ENCODE data around the gene SIGMAR1. TPM values are rescaled to one million over a fixed set of nuclear protein-coding genes. Genes with fewer than 3 reads are reported as not detected.

The SIGMAR1 gene
- total RNA-seq, 2 experiments from 2014 or later: 11.7 to 12.1 TPM

DNA sequence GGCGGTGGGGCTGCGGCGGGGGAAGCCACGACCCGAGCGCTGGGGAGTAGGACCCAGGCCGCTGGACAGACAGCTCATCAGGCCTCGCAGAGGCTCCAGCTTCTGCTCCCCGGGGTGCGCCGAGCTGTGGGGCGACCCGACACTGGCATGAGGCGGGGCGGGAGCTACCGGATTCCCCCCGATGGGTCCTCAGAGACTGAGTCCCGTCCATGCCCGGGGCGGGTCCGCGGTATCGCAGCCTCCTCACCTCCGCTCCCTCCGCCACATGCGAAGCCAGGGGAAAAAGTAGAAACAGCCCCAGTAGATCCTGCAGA lies 27.4 kb upstream of the SIGMAR1 start:
- peak overlapping the region; percentile 64 to 92 for H3K27ac ChIP-seq (ENCODE audit: low read depth in 1 of 2, low read length in 2 of 2)
- DNase-seq (no peak), ATAC-seq (ENCODE audit: poor library complexity) (no peak)
- no peaks in the 10 kb centered on the region for H3K27me3 Mint-ChIP-seq
- H3K4me3 ChIP-seq (ENCODE audit: low read length): peak overlapping the region; percentile 90
- H3K36me3 Mint-ChIP-seq (ENCODE audit: low read depth): peaks cover 63% of the 10 kb centered on the region
- peak overlapping the region; percentile 99 for H3K27ac Mint-ChIP-seq
- TF ChIP-seq, protein P1, sequence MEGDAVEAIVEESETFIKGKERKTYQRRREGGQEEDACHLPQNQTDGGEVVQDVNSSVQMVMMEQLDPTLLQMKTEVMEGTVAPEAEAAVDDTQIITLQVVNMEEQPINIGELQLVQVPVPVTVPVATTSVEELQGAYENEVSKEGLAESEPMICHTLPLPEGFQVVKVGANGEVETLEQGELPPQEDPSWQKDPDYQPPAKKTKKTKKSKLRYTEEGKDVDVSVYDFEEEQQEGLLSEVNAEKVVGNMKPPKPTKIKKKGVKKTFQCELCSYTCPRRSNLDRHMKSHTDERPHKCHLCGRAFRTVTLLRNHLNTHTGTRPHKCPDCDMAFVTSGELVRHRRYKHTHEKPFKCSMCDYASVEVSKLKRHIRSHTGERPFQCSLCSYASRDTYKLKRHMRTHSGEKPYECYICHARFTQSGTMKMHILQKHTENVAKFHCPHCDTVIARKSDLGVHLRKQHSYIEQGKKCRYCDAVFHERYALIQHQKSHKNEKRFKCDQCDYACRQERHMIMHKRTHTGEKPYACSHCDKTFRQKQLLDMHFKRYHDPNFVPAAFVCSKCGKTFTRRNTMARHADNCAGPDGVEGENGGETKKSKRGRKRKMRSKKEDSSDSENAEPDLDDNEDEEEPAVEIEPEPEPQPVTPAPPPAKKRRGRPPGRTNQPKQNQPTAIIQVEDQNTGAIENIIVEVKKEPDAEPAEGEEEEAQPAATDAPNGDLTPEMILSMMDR (IDR thresholded peaks at IDR 0.05): no peak
- peaks cover 22% of the 10 kb centered on the region for H3K36me3 ChIP-seq (ENCODE audit: insufficient read depth, low read length)
- H3K4me1 ChIP-seq (ENCODE audit: insufficient read depth, low read length): peaks cover 60% of the 10 kb centered on the region
- intact Hi-C loops (cut with DNase I, micrococcal nuclease): loop anchor here in 1 of 2 experiments (2.0 to 5.0 kb wide), 4 partner anchors 52 to 437 kb away; partner anchors contain the start of genes DNAI1, DNAJB5, FAM219A and RPP25L
- no peaks in the 10 kb centered on the region for H3K27me3 ChIP-seq (ENCODE audit: control insufficient read depth in 1 of 2, insufficient read depth in 2 of 2, low read length in 2 of 2)
- H3K4me3 Mint-ChIP-seq: peak overlapping the region; percentile 97
- H3K9me3 Mint-ChIP-seq: peaks cover 5% of the 10 kb centered on the region
- peaks cover 3 to 7% of the 10 kb centered on the region in 2 experiments for H3K9me3 ChIP-seq (ENCODE audit: control insufficient read depth in 1 of 2, insufficient read depth in 1 of 2, low read length in 2 of 2)
- peaks cover 52% of the 10 kb centered on the region for H3K4me1 Mint-ChIP-seq (ENCODE audit: low read depth)
- ChIA-PET CTCF (interaction anchor here (0.8 to 6.7 kb wide), 8 partner anchors 17 to 452 kb away, joined by 3 to 57 read pairs (median 5); partner anchors contain the start of genes GALT and SIGMAR1), POLR2A (interaction anchor here (0.6 to 4.7 kb wide), 8 partner anchors 8 to 452 kb away, joined by 3 to 54 read pairs (median 6); partner anchors contain the start of genes DCTN3, GALT and SIGMAR1)

DNA sequence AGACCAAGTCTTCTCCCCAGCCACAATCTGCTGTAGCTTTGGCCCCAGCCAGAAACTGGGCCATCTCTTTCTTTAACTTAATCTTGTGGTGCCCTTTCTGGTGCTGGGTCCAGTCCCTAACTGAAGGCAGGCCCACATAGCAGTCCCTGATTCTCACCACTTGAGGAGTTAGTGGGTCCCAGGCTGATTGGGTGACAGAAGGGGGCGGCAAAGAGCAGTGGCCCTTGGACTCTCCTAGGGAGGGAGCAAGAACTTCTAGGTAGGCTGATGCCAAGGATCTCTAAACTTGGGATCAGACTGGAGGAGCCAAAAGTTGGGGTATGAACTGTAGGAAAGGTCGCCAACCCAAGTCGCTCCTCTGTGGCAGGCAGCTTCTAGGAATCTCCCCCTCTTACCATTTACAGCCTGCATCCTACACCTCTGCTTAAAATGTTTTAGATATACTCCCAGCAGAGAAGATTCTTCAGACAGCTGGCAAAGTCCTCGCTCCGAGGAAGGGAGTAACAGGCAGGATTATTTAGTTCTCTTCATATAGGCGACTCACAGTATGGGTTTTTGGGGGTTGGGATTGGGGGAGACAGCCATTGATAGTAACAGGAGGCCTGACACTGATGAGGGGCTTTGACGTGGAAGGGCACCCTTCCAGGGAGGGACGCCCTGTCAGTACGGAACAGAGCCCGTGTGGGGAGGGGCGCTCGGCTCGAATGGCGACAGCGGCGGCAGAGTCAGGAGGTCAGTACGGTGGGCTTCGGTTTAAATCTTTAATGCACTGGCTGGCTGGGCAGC lies 26.9 kb upstream of the SIGMAR1 start:
- peaks cover 5% of the 10 kb centered on the region for H3K9me3 Mint-ChIP-seq
- peaks cover 66% of the 10 kb centered on the region for H3K4me1 ChIP-seq (ENCODE audit: insufficient read depth, low read length)
- TF ChIP-seq, protein P1 (IDR thresholded peaks at IDR 0.05): peak; percentile 74
- peaks cover 0 to 1% of the 10 kb centered on the region in 2 experiments for H3K9me3 ChIP-seq (ENCODE audit: control insufficient read depth in 1 of 2, insufficient read depth in 1 of 2, low read length in 2 of 2)
- no peaks in the 10 kb centered on the region for H3K27me3 Mint-ChIP-seq
- peaks cover 28% of the 10 kb centered on the region for H3K36me3 ChIP-seq (ENCODE audit: insufficient read depth, low read length)
- no peaks in the 10 kb centered on the region for H3K27me3 ChIP-seq (ENCODE audit: control insufficient read depth in 1 of 2, insufficient read depth in 2 of 2, low read length in 2 of 2)
- intact Hi-C loops (cut with DNase I, micrococcal nuclease): loop anchor here (1.0 to 5.0 kb wide), 8 partner anchors 17 to 438 kb away; partner anchors contain the start of genes RPP25L (in 2 of the 2), DNAI1 (in 1 of the 2), DNAJB5 (in 1 of the 2) and FAM219A (in 1 of the 2)
- POLR2A ChIA-PET: interaction anchor here (0.7 to 4.7 kb wide), 7 partner anchors 8 to 44 kb away, joined by 4 to 54 read pairs (median 6); partner anchors contain the start of genes DCTN3, GALT and SIGMAR1
- peak overlapping the region; percentile 97 for H3K4me3 Mint-ChIP-seq
- peak overlapping the region; percentile 90 for H3K4me3 ChIP-seq (ENCODE audit: low read length)
- DNase-seq: peak; percentile 32 to 88 (median 67)
- peaks cover 52% of the 10 kb centered on the region for H3K4me1 Mint-ChIP-seq (ENCODE audit: low read depth)
- peak overlapping the region; percentile 66 to 92 for H3K27ac ChIP-seq (ENCODE audit: low read depth in 1 of 2, low read length in 2 of 2)
- H3K36me3 Mint-ChIP-seq (ENCODE audit: low read depth): peaks cover 60% of the 10 kb centered on the region
- CTCF ChIA-PET: interaction anchor here (0.8 to 6.7 kb wide), 8 partner anchors 17 to 452 kb away, joined by 3 to 57 read pairs (median 5); partner anchors contain the start of genes GALT and SIGMAR1
- peak; percentile 42 for ATAC-seq (ENCODE audit: poor library complexity)
- peak overlapping the region; percentile 99 for H3K27ac Mint-ChIP-seq

DNA sequence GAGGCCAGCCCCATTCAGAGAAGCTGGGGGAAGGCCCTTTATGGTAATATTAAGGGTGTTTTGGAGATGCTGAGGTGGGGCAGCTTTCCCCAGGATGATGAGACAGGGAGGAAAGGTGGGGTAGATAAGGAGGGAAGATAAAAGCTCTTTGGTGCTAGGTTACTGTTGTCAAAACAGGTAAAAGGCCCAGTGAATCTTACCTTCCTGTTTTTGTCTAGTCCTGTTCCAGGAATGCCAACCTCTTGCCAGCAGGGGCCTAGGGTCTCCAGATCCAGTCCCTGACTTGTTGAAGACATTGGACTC lies 25.7 kb upstream of the SIGMAR1 start:
- DNase-seq (peak in 8 of 14 experiments; percentile 11 to 79 (median 42)), ATAC-seq (ENCODE audit: poor library complexity) (no peak)
- ChIA-PET CTCF (interaction anchor here (0.6 to 6.7 kb wide), 5 partner anchors 15 to 428 kb away, joined by 3 to 57 read pairs (median 15); partner anchors contain the start of genes GALT and SIGMAR1), POLR2A (interaction anchor here (0.8 to 4.7 kb wide), 6 partner anchors 13 to 59 kb away, joined by 3 to 54 read pairs (median 6); partner anchors contain the start of genes GALT and SIGMAR1)
- Histone ChIP-seq H3K9me3 (ENCODE audit: control insufficient read depth in 1 of 2, insufficient read depth in 1 of 2, low read length in 2 of 2) (no peaks in the 10 kb centered on the region), H3K27ac (ENCODE audit: low read depth in 1 of 2, low read length in 2 of 2) (peak overlapping the region; percentile 66 to 92), H3K4me3 (ENCODE audit: low read length) (peak overlapping the region; percentile 12), H3K27me3 (ENCODE audit: control insufficient read depth in 1 of 2, insufficient read depth in 2 of 2, low read length in 2 of 2) (no peaks in the 10 kb centered on the region), H3K4me1 (ENCODE audit: insufficient read depth, low read length) (peaks cover 70% of the 10 kb centered on the region), H3K36me3 (ENCODE audit: insufficient read depth, low read length) (peaks cover 34% of the 10 kb centered on the region)
- H3K9me3 Mint-ChIP-seq: no peaks in the 10 kb centered on the region
- peak overlapping the region; percentile 97 for H3K4me3 Mint-ChIP-seq
- peaks cover 48% of the 10 kb centered on the region for H3K36me3 Mint-ChIP-seq (ENCODE audit: low read depth)
- peaks cover 52% of the 10 kb centered on the region for H3K4me1 Mint-ChIP-seq (ENCODE audit: low read depth)
- H3K27me3 Mint-ChIP-seq: no peaks in the 10 kb centered on the region
- H3K27ac Mint-ChIP-seq: peak overlapping the region; percentile 99
- TF ChIP-seq, protein P1 (IDR thresholded peaks at IDR 0.05): no peak
- intact Hi-C loops (cut with DNase I, micrococcal nuclease): loop anchor here in 1 of 2 experiments (2.0 kb wide), 1 partner anchor 24 kb away; no protein-coding TSS in a partner anchor

All from CD4-positive, alpha-beta T cell (primary cell).